ENCODE results near the gene RASL11B.
"Not testable (repeated sequence)": the region's sequence is repeated elsewhere in the genome, so short reads cannot be mapped to it uniquely, and the experiment has no call there.

RASL11B gene

GRCh38 chr4:52833941-52834525, 28.1 kb upstream of the RASL11B start:
- Histone ChIP-seq H3K9ac (ENCODE audit: low read length) (no peak overlapping the region), H3K36me3 (replicated peaks; ENCODE audit: low read depth, low read length) (no peaks in the 10 kb centered on the region), H3K4me1 (ENCODE audit: low read length) (no peaks in the 10 kb centered on the region), H3K9me3 (ENCODE audit: insufficient read depth, low read length) (no peaks in the 10 kb centered on the region), H3K27me3 (ENCODE audit: low read depth, low read length) (no peaks in the 10 kb centered on the region), H4K20me1 (ENCODE audit: insufficient read depth, low read length) (no peaks in the 10 kb centered on the region), H3K4me3 (ENCODE audit: low read length) (no peak overlapping the region), H3K79me2 (ENCODE audit: low read length) (no peaks in the 10 kb centered on the region), H3K27ac (ENCODE audit: low read length) (no peak overlapping the region), H2AFZ (ENCODE audit: low read depth, low read length) (no peak overlapping the region), H3K4me2 (ENCODE audit: low read length) (no peak overlapping the region)
- TF ChIP-seq EZH2phosphoT487 (IDR thresholded peaks at IDR 0.05; ENCODE audit: low read depth) (no peak), CTCF (IDR thresholded peaks at IDR 0.05; ENCODE audit: low read depth, low read length) (no peak)

GRCh38 chr4:52834641-52835456, 27.3 kb upstream of the RASL11B start:
- not testable (repeated sequence) for H3K4me1 ChIP-seq (ENCODE audit: low read length); H3K79me2 ChIP-seq (ENCODE audit: low read length); H4K20me1 ChIP-seq (ENCODE audit: insufficient read depth, low read length); H2AFZ ChIP-seq (ENCODE audit: low read depth, low read length); H3K9me3 ChIP-seq (ENCODE audit: insufficient read depth, low read length); H3K36me3 ChIP-seq (replicated peaks; ENCODE audit: low read depth, low read length); H3K4me3 ChIP-seq (ENCODE audit: low read length); H3K27ac ChIP-seq (ENCODE audit: low read length); H3K27me3 ChIP-seq (ENCODE audit: low read depth, low read length); H3K4me2 ChIP-seq (ENCODE audit: low read length); H3K9ac ChIP-seq (ENCODE audit: low read length)

- TF ChIP-seq CTCF (IDR thresholded peaks at IDR 0.05; ENCODE audit: low read depth, low read length) (no peak), EZH2phosphoT487 (IDR thresholded peaks at IDR 0.05; ENCODE audit: low read depth) (no peak)
- Histone ChIP-seq H3K4me2 (ENCODE audit: low read length) (no peak overlapping the region), H3K9ac (ENCODE audit: low read length) (no peak overlapping the region), H3K27me3 (ENCODE audit: low read depth, low read length) (no peaks in the 10 kb centered on the region), H3K79me2 (ENCODE audit: low read length) (no peaks in the 10 kb centered on the region), H3K4me3 (ENCODE audit: low read length) (no peak overlapping the region), H3K36me3 (replicated peaks; ENCODE audit: low read depth, low read length) (no peaks in the 10 kb centered on the region), H3K27ac (ENCODE audit: low read length) (no peak overlapping the region), H3K9me3 (ENCODE audit: insufficient read depth, low read length) (no peaks in the 10 kb centered on the region), H4K20me1 (ENCODE audit: insufficient read depth, low read length) (no peaks in the 10 kb centered on the region), H3K4me1 (ENCODE audit: low read length) (no peaks in the 10 kb centered on the region), H2AFZ (ENCODE audit: low read depth, low read length) (no peak overlapping the region)
These were observed 26.0 kb upstream of the RASL11B start for GRCh38 chr4:52836120-52836519.

- no peak overlapping the region for H3K4me2 ChIP-seq (ENCODE audit: low read length)
- H3K4me1 ChIP-seq (ENCODE audit: low read length): no peaks in the 10 kb centered on the region
- TF ChIP-seq CTCF (IDR thresholded peaks at IDR 0.05; ENCODE audit: low read depth, low read length) (no peak), EZH2phosphoT487 (IDR thresholded peaks at IDR 0.05; ENCODE audit: low read depth) (no peak)
- H3K9me3 ChIP-seq (ENCODE audit: insufficient read depth, low read length): no peaks in the 10 kb centered on the region
- H3K27me3 ChIP-seq (ENCODE audit: low read depth, low read length): no peaks in the 10 kb centered on the region
- no peak overlapping the region for H3K9ac ChIP-seq (ENCODE audit: low read length)
- H3K27ac ChIP-seq (ENCODE audit: low read length): no peak overlapping the region
- no peak overlapping the region for H3K4me3 ChIP-seq (ENCODE audit: low read length)
- no peaks in the 10 kb centered on the region for H4K20me1 ChIP-seq (ENCODE audit: insufficient read depth, low read length)
- H3K36me3 ChIP-seq (replicated peaks; ENCODE audit: low read depth, low read length): no peaks in the 10 kb centered on the region
- H2AFZ ChIP-seq (ENCODE audit: low read depth, low read length): no peak overlapping the region
- H3K79me2 ChIP-seq (ENCODE audit: low read length): no peaks in the 10 kb centered on the region
These were observed 25.4 kb upstream of the RASL11B start for GRCh38 chr4:52836678-52837077.

Data from OCI-LY3 (cell line).